HG02678 (cell line): ENCODE data around the gene PPM1D.
A peak's percentile ranks its signal among the peaks of the same experiment; 100 is the strongest.
"Not testable (repeated sequence)": the region's sequence is repeated elsewhere in the genome, so short reads cannot be mapped to it uniquely, and the experiment has no call there.

Experiments used
- ATAC-seq: cut with Tn5 transposase; IDR thresholded peaks from one replicate; pipeline ENCODE4 v1.9.1; 2021; ENCODE audit warnings: mild to moderate bottlenecking, moderate library complexity; ENCODE audit not compliant: unreplicated experiment

Gene PPM1D

GRCh38 chr17:60593441-60594036 is 6.5 kb upstream of the PPM1D start:
- ATAC-seq = not testable (repeated sequence)

- ATAC-seq = not testable (repeated sequence)
Observed at GRCh38 chr17:60594170-60594569, 5.8 kb upstream of the PPM1D start.

GRCh38 chr17:60594734-60595133 is 5.3 kb upstream of the PPM1D start:
- no peak for ATAC-seq

- no peak for ATAC-seq
Observed at GRCh38 chr17:60597297-60597696, 2.7 kb upstream of the PPM1D start.

GRCh38 chr17:60598001-60598736 is 1.8 kb upstream of the PPM1D start:
- no peak for ATAC-seq

- ATAC-seq = peak; percentile 5
Observed at GRCh38 chr17:60599220-60599619, 773 bp upstream of the PPM1D start.

- peak; percentile 11 for ATAC-seq
Observed at GRCh38 chr17:60600490-60601446, 775 bp downstream of the PPM1D start.

- no peak for ATAC-seq
Observed at GRCh38 chr17:60601447-60602384, 1.7 kb downstream of the PPM1D start.

GRCh38 chr17:60602385-60602742 is 2.4 kb downstream of the PPM1D start:
- ATAC-seq = no peak

- ATAC-seq = no peak
Observed at GRCh38 chr17:60602871-60603270, 2.9 kb downstream of the PPM1D start.

- not testable (repeated sequence) for ATAC-seq
Observed at GRCh38 chr17:60603477-60603876, 3.5 kb downstream of the PPM1D start.

GRCh38 chr17:60604686-60605334 is 4.8 kb downstream of the PPM1D start:
- no peak for ATAC-seq

- no peak for ATAC-seq
Observed at GRCh38 chr17:60606036-60606435, 6.0 kb downstream of the PPM1D start.

GRCh38 chr17:60610473-60610872 is 10.5 kb downstream of the PPM1D start:
- no peak for ATAC-seq

- ATAC-seq = not testable (repeated sequence)
Observed at GRCh38 chr17:60611321-60611720, 11.3 kb downstream of the PPM1D start.

GRCh38 chr17:60613325-60613724 is 13.3 kb downstream of the PPM1D start:
- ATAC-seq = no peak

- not testable (repeated sequence) for ATAC-seq
Observed at GRCh38 chr17:60613796-60614195, 13.8 kb downstream of the PPM1D start.

- ATAC-seq = not testable (repeated sequence)
Observed at GRCh38 chr17:60614247-60614646, 14.3 kb downstream of the PPM1D start.

- no peak for ATAC-seq
Observed at GRCh38 chr17:60615108-60615507, 15.1 kb downstream of the PPM1D start.

GRCh38 chr17:60615840-60616239 is 15.8 kb downstream of the PPM1D start:
- ATAC-seq = no peak
